GM13976 (cell line): ENCODE measurements around the gene FABP2.
"Not testable (repeated sequence)": the region's sequence is repeated elsewhere in the genome, so short reads cannot be mapped to it uniquely, and the experiment has no call there.

ENCODE experiments used
- DNase-seq: peaks from one replicate; pipeline ENCODE4 v3.0.0; 2012; ENCODE audit warnings: low spot score
- in situ Hi-C: fragments of 300-500 bp; cut with MboI; formaldehyde crosslinking; loops from one replicate; pipeline ENCODE4 v1.12.0; 2022; ENCODE audit warnings: low sequenced_read_pairs, mixed read lengths, inconsistent platforms; ENCODE audit not compliant: unreplicated experiment
- TF ChIP-seq, protein P1 (sequence below): IDR thresholded peaks from 2 replicates; pipeline ENCODE4 v1.5.1; 2012; ENCODE audit warnings: borderline replicate concordance, mild to moderate bottlenecking; ENCODE audit not compliant: insufficient read depth; ENCODE audit errors: extremely low read depth, missing control alignments, control extremely low read depth

FABP2 gene

GRCh38 chr4:119289313-119289712 is 32.6 kb downstream of the FABP2 start:
- in situ Hi-C loops: loop anchor here (25.0 kb wide), 1 partner anchor 252 kb away; no protein-coding TSS in a partner anchor
- DNase-seq: no peak
- TF ChIP-seq, protein P1, sequence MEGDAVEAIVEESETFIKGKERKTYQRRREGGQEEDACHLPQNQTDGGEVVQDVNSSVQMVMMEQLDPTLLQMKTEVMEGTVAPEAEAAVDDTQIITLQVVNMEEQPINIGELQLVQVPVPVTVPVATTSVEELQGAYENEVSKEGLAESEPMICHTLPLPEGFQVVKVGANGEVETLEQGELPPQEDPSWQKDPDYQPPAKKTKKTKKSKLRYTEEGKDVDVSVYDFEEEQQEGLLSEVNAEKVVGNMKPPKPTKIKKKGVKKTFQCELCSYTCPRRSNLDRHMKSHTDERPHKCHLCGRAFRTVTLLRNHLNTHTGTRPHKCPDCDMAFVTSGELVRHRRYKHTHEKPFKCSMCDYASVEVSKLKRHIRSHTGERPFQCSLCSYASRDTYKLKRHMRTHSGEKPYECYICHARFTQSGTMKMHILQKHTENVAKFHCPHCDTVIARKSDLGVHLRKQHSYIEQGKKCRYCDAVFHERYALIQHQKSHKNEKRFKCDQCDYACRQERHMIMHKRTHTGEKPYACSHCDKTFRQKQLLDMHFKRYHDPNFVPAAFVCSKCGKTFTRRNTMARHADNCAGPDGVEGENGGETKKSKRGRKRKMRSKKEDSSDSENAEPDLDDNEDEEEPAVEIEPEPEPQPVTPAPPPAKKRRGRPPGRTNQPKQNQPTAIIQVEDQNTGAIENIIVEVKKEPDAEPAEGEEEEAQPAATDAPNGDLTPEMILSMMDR: no peak

GRCh38 chr4:119286377-119287002 is 35.4 kb downstream of the FABP2 start:
- in situ Hi-C loops: loop anchor here (25.0 kb wide), 1 partner anchor 249 kb away; no protein-coding TSS in a partner anchor
- DNase-seq: no peak
- TF ChIP-seq, protein P1: peak; percentile 13

DNA sequence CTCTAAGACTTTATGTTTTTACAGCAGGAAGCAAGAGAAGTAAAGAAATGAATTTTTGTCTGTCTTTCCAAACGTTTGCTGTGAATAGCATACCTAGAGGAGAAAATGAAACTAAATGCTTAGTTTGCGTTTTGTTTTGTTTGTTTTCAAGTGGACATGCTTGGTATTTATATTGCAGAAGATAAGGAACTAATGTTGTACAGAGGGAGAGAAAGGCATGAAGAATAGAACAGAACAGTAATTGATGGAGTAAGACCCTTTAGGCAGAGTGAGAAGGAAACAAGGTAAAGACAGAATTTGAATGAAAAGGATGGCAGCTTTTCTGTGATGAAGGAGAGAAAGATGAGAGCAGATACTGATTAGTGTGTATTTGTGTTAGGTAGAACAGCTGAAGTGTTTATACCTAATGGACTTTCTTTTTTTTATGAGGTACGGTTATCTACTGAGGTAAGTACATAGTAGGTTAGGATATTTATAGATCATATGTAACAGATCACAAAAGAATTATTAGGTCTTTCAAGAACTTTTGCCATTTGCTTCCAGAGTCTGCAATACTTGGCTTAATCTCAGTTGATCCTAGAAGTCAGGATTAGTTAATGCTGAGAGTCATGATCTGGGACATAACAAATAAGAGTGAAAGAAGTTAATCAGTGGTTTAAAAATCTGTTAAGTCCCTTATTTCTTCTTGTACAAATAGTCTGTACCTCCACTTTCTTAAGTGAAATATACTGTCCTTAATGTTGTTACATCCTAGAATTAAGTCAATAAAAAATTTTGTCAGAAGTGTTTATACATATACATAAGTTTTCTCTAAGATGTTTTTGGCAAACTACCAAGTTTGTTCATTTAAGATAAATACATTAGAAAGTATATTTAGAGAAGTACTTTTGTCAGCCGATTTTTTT is 36.8 kb downstream of the FABP2 start:
- TF ChIP-seq, protein P1: no peak
- in situ Hi-C loops: loop anchor here (25.0 kb wide), 1 partner anchor 248 kb away; no protein-coding TSS in a partner anchor
- no peak for DNase-seq

DNA sequence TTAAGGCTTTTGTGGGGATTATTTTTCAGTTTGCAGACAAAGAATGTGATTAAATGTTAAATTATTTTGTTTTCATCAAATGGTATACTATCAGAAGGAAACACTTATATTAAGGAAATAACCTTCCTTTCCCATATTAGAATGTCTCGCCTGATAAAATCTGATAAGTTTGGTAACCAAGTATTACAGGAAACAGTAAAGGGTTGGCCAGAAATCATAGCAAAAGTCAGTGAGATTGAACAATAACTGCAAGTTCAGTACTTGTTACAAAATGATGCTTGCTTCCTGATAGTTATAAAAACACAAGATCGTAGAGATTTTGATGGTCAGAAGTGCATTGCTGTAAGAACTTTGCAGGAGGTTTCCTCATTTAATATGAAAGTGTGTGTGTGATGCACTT is 40.5 kb downstream of the FABP2 start:
- in situ Hi-C loops: loop anchor here (25.0 kb wide), 1 partner anchor 244 kb away; no protein-coding TSS in a partner anchor
- TF ChIP-seq, protein P1: no peak

GRCh38 chr4:119279945-119280344 is 42.0 kb downstream of the FABP2 start:
- in situ Hi-C loops: loop anchor here (25.0 kb wide), 1 partner anchor 243 kb away; no protein-coding TSS in a partner anchor

More for the DNA sequence above, 40.5 kb downstream of the FABP2 start:
- DNase-seq: no peak

DNA sequence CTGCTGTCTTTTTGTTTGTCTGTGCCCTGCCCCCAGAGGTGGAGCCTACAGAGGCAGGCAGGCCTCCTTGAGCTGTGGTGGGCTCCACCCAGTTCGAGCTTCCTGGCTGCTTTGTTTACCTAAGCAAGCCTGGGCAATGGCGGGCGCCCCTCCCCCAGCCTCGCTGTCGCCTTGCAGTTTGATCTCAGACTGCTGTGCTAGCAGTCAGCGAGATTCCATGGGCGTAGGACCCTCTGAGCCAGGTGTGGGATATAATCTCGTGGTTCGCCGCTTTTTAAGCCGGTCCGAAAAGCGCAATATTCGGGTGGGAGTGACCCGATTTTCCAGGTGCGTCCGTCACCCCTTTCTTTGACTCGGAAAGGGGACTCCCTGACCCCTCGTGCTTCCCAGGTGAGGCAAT is 42.4 kb downstream of the FABP2 start:
- not testable (repeated sequence) for DNase-seq
- in situ Hi-C loops: loop anchor here (25.0 kb wide), 1 partner anchor 242 kb away; no protein-coding TSS in a partner anchor

More at GRCh38 chr4:119279945-119280344, 42.0 kb downstream of the FABP2 start:
- not testable (repeated sequence) for DNase-seq

GRCh38 chr4:119271361-119272085 is 50.4 kb downstream of the FABP2 start:
- in situ Hi-C loops: no loop called here
- DNase-seq: no peak
- TF ChIP-seq, protein P1: no peak
